Ecto neural progenitor cell (in vitro differentiated cells): ENCODE data around the gene SH3RF2.
"Not testable (repeated sequence)": the region's sequence is repeated elsewhere in the genome, so short reads cannot be mapped to it uniquely, and the experiment has no call there.

Experiments
- DNase-seq: peaks from one replicate; pipeline ENCODE4 v3.0.0-alpha.2; 2018; ENCODE audit warnings: low spot score

Gene SH3RF2

GRCh38 chr5:145980259-145980658 is 43.9 kb downstream of the SH3RF2 start:
- DNase-seq, result no peak

GRCh38 chr5:145980718-145981117 is 44.3 kb downstream of the SH3RF2 start:
- DNase-seq, result no peak

- DNase-seq, result no peak
Observed at GRCh38 chr5:145981589-145982571, 45.5 kb downstream of the SH3RF2 start.

- no peak for DNase-seq
Observed at GRCh38 chr5:145982572-145983318, 46.4 kb downstream of the SH3RF2 start.

GRCh38 chr5:145983446-145983845 is 47.1 kb downstream of the SH3RF2 start:
- no peak for DNase-seq

- no peak for DNase-seq
Observed at GRCh38 chr5:145984072-145984471, 47.7 kb downstream of the SH3RF2 start.

GRCh38 chr5:145987856-145988255 is 51.5 kb downstream of the SH3RF2 start:
- no peak for DNase-seq

- no peak for DNase-seq
Observed at GRCh38 chr5:145988993-145989392, 52.6 kb downstream of the SH3RF2 start.

GRCh38 chr5:145989428-145989827 is 53.0 kb downstream of the SH3RF2 start:
- no peak for DNase-seq

- no peak for DNase-seq
Observed at GRCh38 chr5:145990170-145990569, 53.8 kb downstream of the SH3RF2 start.

GRCh38 chr5:145991044-145991575 is 54.7 kb downstream of the SH3RF2 start:
- DNase-seq, result no peak

GRCh38 chr5:145993538-145993937 is 57.2 kb downstream of the SH3RF2 start:
- DNase-seq, result not testable (repeated sequence)

- no peak for DNase-seq
Observed at GRCh38 chr5:145996135-145996534, 59.8 kb downstream of the SH3RF2 start.

GRCh38 chr5:145999208-145999607 is 62.8 kb downstream of the SH3RF2 start:
- DNase-seq, result no peak

GRCh38 chr5:146000072-146000471 is 63.7 kb downstream of the SH3RF2 start:
- DNase-seq, result no peak

GRCh38 chr5:146001544-146002190 is 65.3 kb downstream of the SH3RF2 start:
- DNase-seq, result no peak

- DNase-seq, result no peak
Observed at GRCh38 chr5:146002491-146002890, 66.1 kb downstream of the SH3RF2 start.

GRCh38 chr5:146003852-146004251 is 67.5 kb downstream of the SH3RF2 start:
- DNase-seq, result no peak

- no peak for DNase-seq
Observed at GRCh38 chr5:146005264-146005663, 68.9 kb downstream of the SH3RF2 start.

GRCh38 chr5:146005723-146006122 is 69.3 kb downstream of the SH3RF2 start:
- no peak for DNase-seq

- no peak for DNase-seq
Observed at GRCh38 chr5:146006470-146007190, 70.3 kb downstream of the SH3RF2 start.

GRCh38 chr5:146007270-146007669 is 70.9 kb downstream of the SH3RF2 start:
- no peak for DNase-seq
